Measurements from ENCODE around the gene SLC5A10. TPM values are rescaled to one million over a fixed set of nuclear protein-coding genes. Genes with fewer than 3 reads are reported as not detected.

The SLC5A10 gene
- total and polyA plus RNA-seq, 12 donors, result 0.06 to 0.19 (median 0.10) TPM; not detected in 6

DNA sequence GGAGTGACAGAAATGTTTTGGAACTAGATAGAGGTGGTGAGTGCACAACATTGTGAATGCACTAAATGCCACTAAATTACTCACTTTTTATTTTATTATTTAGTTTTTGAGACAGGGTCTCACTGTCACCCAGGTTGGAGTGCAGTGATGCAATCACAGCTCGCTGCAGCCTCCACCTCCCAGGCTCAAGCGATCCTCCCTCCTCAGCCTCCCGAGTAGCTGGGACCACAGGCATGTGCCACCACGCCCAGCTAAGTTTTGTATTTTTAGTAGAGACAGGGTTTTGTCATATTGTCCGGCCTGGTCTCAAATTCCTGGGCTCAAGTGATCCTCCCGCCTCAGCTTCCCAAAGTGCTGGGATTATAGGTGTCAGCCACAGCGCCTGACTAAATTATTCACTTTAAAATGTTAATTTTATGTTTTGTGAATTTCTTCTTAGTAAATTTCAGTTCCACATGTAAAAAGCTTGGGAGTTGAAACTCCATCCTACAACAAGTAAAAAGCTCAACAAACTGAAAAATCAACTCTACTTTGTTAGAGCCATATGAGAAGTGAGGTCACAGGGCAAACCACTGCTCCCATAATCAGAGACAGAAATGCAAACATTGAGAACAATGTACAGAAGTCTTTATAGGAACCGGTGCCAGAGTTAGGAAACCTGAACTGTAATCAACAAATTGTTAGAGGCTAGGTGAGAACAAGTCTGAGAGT is 13.8 kb upstream of the SLC5A10 start:
- no peaks in the 10 kb centered on the region for H3K4me1 ChIP-seq
- no peak for ATAC-seq
- no peaks in the 10 kb centered on the region for H3K9me3 ChIP-seq
- H3K27me3 ChIP-seq, result peaks cover 0 to 9% (median 0%) of the 10 kb centered on the region in 7 donors
- intact Hi-C loops (cut with DNase I), result no loop called here
- no peak overlapping the region for H3K27ac ChIP-seq
- WGBS, 2 donors, result 82% methylated on average over 8 of the region's 8 CpGs
- no peak overlapping the region for H3K4me3 ChIP-seq
- no peak for DNase-seq
- TF ChIP-seq, protein P1, sequence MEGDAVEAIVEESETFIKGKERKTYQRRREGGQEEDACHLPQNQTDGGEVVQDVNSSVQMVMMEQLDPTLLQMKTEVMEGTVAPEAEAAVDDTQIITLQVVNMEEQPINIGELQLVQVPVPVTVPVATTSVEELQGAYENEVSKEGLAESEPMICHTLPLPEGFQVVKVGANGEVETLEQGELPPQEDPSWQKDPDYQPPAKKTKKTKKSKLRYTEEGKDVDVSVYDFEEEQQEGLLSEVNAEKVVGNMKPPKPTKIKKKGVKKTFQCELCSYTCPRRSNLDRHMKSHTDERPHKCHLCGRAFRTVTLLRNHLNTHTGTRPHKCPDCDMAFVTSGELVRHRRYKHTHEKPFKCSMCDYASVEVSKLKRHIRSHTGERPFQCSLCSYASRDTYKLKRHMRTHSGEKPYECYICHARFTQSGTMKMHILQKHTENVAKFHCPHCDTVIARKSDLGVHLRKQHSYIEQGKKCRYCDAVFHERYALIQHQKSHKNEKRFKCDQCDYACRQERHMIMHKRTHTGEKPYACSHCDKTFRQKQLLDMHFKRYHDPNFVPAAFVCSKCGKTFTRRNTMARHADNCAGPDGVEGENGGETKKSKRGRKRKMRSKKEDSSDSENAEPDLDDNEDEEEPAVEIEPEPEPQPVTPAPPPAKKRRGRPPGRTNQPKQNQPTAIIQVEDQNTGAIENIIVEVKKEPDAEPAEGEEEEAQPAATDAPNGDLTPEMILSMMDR (IDR thresholded peaks at IDR 0.05), result no peak
- H3K36me3 ChIP-seq, result no peaks in the 10 kb centered on the region

DNA sequence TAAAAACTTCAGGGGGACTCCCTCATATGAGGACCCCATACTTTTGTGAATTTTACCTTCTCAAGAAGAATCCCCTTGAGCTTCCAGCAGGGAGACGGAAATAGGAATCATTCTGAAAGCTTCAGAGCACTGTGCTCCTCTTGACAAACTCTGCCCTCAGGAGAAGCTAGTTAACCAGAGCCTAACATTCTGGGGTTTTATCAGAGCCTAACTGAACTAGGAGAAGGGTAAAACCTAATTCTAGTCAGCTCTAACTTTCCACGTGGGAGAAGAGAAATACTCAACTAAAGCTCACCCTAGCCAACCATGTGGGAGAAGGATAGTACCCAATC is 13.3 kb upstream of the SLC5A10 start:
- H3K4me3 ChIP-seq, result no peak overlapping the region
- H3K9me3 ChIP-seq, result no peaks in the 10 kb centered on the region
- no peak overlapping the region for H3K27ac ChIP-seq
- WGBS, 2 donors, result 66 to 77% methylated on average over 2 of the region's 2 CpGs
- no peak for ATAC-seq
- intact Hi-C loops (cut with DNase I), result no loop called here
- H3K4me1 ChIP-seq, result no peaks in the 10 kb centered on the region
- no peaks in the 10 kb centered on the region for H3K36me3 ChIP-seq
- DNase-seq, result no peak
- TF ChIP-seq, protein P1 (IDR thresholded peaks at IDR 0.05), result no peak
- peaks cover 0 to 9% (median 0%) of the 10 kb centered on the region in 7 donors for H3K27me3 ChIP-seq

DNA sequence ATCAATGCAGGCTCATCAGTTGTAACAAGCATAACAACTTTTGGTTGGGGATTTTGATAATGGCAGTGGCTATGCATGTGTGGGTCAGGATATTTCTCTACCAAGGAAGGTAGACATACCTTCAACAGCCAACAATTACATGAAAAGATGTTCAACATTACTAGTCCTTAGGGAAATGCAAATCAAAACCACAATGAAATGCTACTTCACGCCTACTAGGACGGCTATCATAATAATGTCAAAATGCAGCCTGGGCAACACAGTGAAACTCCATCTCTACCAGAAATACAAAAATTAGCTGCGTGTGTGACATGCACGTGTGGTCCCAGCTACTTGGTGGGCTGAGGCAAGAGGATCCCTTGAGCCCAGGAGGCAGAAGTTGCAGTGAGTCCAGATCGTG is 7.3 kb upstream of the SLC5A10 start:
- intact Hi-C loops (cut with DNase I), result loop anchor here in 1 of 10 donors (10.0 kb wide), 1 partner anchor 80 kb away; no protein-coding TSS in a partner anchor
- WGBS, 2 donors, result 79 to 85% methylated on average over 5 of the region's 5 CpGs
- ATAC-seq, result no peak

DNA sequence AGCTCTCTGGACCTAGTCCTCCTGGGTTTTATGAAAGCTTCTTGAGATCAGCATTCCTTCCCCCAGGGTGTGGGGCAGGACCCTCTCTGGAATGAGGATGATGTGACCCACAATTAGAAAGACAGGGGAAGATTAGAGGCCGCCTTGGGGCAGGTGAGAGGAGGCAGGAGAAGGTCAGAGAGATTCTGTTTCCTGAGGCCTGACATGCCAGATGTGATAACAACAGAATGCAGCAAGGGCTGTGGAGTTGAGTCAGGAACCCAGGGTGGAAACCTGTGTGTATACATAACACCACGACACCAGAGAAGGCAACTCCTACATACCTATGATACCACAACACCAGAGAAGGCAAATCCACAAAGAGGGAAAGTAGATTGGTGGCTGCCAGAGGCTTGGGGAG is 5.4 kb upstream of the SLC5A10 start:
- TF ChIP-seq, protein P1 (IDR thresholded peaks at IDR 0.05), result no peak
- 47 to 59% methylated on average over 2 of the region's 2 CpGs for WGBS, 2 donors
- H3K27ac ChIP-seq, result no peak overlapping the region
- no peak for ATAC-seq
- H3K4me3 ChIP-seq, result no peak overlapping the region
- H3K27me3 ChIP-seq, result peaks cover 0 to 5% (median 0%) of the 10 kb centered on the region in 7 donors
- no peaks in the 10 kb centered on the region for H3K36me3 ChIP-seq
- intact Hi-C loops (cut with DNase I), result loop anchor here in 1 of 10 donors (10.0 kb wide), 1 partner anchor 82 kb away; no protein-coding TSS in a partner anchor
- DNase-seq, result no peak
- no peaks in the 10 kb centered on the region for H3K9me3 ChIP-seq
- H3K4me1 ChIP-seq, result peaks cover 0 to 23% (median 9%) of the 10 kb centered on the region in 9 donors

More for the DNA sequence above, 7.3 kb upstream of the SLC5A10 start:
- H3K36me3 ChIP-seq, result no peaks in the 10 kb centered on the region
- TF ChIP-seq, protein P1 (IDR thresholded peaks at IDR 0.05), result no peak
- no peaks in the 10 kb centered on the region for H3K9me3 ChIP-seq
- H3K27ac ChIP-seq, result no peak overlapping the region
- no peak for DNase-seq
- no peak overlapping the region for H3K4me3 ChIP-seq
- peaks cover 0 to 8% (median 6%) of the 10 kb centered on the region in 9 donors for H3K4me1 ChIP-seq
- peaks cover 0 to 5% (median 0%) of the 10 kb centered on the region in 7 donors for H3K27me3 ChIP-seq
